ENCODE results near the gene RPRD2.

GRCh38 chr1:150364231-150365003, 470 bp downstream of the RPRD2 start:
- TF ChIP-seq EZH2 (IDR thresholded peaks at IDR 0.05; ENCODE audit: low read length, unreplicated experiment) (no peak), CTCF (conservative IDR thresholded peaks at IDR 0.05; ENCODE audit: low read depth, low read length) (no peak)
